Bronchial epithelial cell (primary cell): Measurements from ENCODE around the gene PEAK1. TPM values are rescaled to one million over a fixed set of nuclear protein-coding genes. Genes with fewer than 3 reads are reported as not detected.
A peak's percentile ranks its signal among the peaks of the same experiment; 100 is the strongest.

Experiments used
- DNase-seq: peaks from one replicate; pipeline ENCODE4 v3.0.0-alpha.2; 2010; ENCODE audit warnings: low read depth
- FAIRE-seq: peaks from 2 replicates; lab custom pipeline; 2011; peaks lifted over from hg19 to GRCh38; lab: Jason Lieb, UNC
- H3K27me3 ChIP-seq: 2 replicates; pipeline ENCODE4 v1.5.1; 2011; ENCODE audit warnings: low read length; ENCODE audit not compliant: control insufficient read depth, insufficient read depth
- H3K36me3 ChIP-seq: 2 replicates; pipeline ENCODE4 v1.5.1; 2011; ENCODE audit warnings: low read length; ENCODE audit not compliant: control insufficient read depth, insufficient read depth
- H3K4me3 ChIP-seq: 2 replicates; pipeline ENCODE4 v1.5.1; 2011; ENCODE audit warnings: mild to moderate bottlenecking, low read depth, low read length, control low read depth
- CTCF ChIP-seq: IDR thresholded peaks from 2 replicates; pipeline ENCODE4 v1.5.1; 2011; ENCODE audit warnings: mild to moderate bottlenecking, moderate library complexity, low read length, control low read depth, inconsistent platforms; ENCODE audit not compliant: insufficient read depth, severe bottlenecking
- total RNA-seq: library from RNA; depleted of rRNA; stranded (reverse); fragments of >200 nt; gene quantifications from 2 replicates; pipeline ENCODE4 v1.2.1, GENCODE V29; 2014

Gene PEAK1
- total RNA-seq, 1 donor from 2014 or later: 3.7 TPM

GRCh38 chr15:77071305-77072223 lies 348.3 kb downstream of the PEAK1 start:
- no peak for FAIRE-seq
- TF ChIP-seq CTCF: no peak
- no peak for DNase-seq
- H3K36me3 ChIP-seq: no peaks in the 10 kb centered on the region
- no peak overlapping the region for H3K4me3 ChIP-seq
- no peaks in the 10 kb centered on the region for H3K27me3 ChIP-seq

GRCh38 chr15:77070495-77071304 lies 349.2 kb downstream of the PEAK1 start, which contains the start of gene TSPAN3:
TSS of gene TSPAN3 (minus strand) at chr15:77071109. CDS start at chr15:77070954, 155 bp downstream.
- peak within 1 kb of the TSS; percentile 75 for H3K4me3 ChIP-seq
- DNase-seq: peak; percentile 72
- no peaks in the 10 kb centered on the region for H3K36me3 ChIP-seq
- FAIRE-seq: no peak
- no peaks in the 10 kb centered on the region for H3K27me3 ChIP-seq
- no peak for TF ChIP-seq CTCF

GRCh38 chr15:77070180-77070494 lies 349.8 kb downstream of the PEAK1 start:
- no peaks in the 10 kb centered on the region for H3K27me3 ChIP-seq
- no peaks in the 10 kb centered on the region for H3K36me3 ChIP-seq
- DNase-seq (no peak), FAIRE-seq (no peak)
- TF ChIP-seq CTCF: no peak
- H3K4me3 ChIP-seq: peak overlapping the region; percentile 75

GRCh38 chr15:77069521-77070121 lies 350.3 kb downstream of the PEAK1 start:
- no peak for TF ChIP-seq CTCF
- no peak for FAIRE-seq
- Histone ChIP-seq H3K27me3 (no peaks in the 10 kb centered on the region), H3K36me3 (no peaks in the 10 kb centered on the region), H3K4me3 (peak overlapping the region; percentile 75)
- peak; percentile 22 for DNase-seq

- H3K27me3 ChIP-seq: no peaks in the 10 kb centered on the region
- no peaks in the 10 kb centered on the region for H3K36me3 ChIP-seq
- FAIRE-seq (no peak), DNase-seq (no peak)
- no peak overlapping the region for H3K4me3 ChIP-seq
- TF ChIP-seq CTCF: no peak
Measured at GRCh38 chr15:77068633-77069032, 351.3 kb downstream of the PEAK1 start.
